Fibroblast of mammary gland (primary cell): ENCODE results near the gene NBPF4.

Experiments
- DNase-seq: peaks from one replicate; pipeline ENCODE4 v3.0.0-alpha.2; 2010; ENCODE audit warnings: low read depth
- H3K4me3 ChIP-seq: 2 replicates; pipeline ENCODE4 v1.5.1; 2011; ENCODE audit warnings: low read depth, mild to moderate bottlenecking, low read length, moderate library complexity; ENCODE audit not compliant: control insufficient read depth
- TF ChIP-seq, protein P1 (sequence below): conservative IDR thresholded peaks from 2 replicates; pipeline ENCODE4 v1.5.1; 2011; ENCODE audit warnings: low read depth, low read length, inconsistent platforms; ENCODE audit not compliant: control insufficient read depth, insufficient read depth

The NBPF4 gene

DNA sequence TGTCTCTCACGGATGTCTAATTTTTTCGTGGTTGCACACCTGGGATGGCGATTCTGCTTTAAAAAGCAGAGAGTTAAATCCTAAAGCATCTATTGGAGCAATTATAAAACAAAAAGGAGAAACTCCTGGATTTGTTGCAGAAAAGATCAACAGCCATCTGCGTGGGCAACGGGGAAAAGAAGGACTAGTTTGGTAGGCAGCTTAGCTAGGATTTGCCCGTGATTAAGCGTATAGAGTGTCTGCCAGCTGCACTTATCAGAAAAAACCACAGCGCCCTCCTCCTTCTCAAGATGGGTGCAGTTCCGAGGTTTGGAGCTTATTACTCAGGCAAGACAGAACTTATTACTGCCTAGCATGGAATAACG, 43.2 kb downstream of the NBPF4 start:
- TF ChIP-seq, protein P1, sequence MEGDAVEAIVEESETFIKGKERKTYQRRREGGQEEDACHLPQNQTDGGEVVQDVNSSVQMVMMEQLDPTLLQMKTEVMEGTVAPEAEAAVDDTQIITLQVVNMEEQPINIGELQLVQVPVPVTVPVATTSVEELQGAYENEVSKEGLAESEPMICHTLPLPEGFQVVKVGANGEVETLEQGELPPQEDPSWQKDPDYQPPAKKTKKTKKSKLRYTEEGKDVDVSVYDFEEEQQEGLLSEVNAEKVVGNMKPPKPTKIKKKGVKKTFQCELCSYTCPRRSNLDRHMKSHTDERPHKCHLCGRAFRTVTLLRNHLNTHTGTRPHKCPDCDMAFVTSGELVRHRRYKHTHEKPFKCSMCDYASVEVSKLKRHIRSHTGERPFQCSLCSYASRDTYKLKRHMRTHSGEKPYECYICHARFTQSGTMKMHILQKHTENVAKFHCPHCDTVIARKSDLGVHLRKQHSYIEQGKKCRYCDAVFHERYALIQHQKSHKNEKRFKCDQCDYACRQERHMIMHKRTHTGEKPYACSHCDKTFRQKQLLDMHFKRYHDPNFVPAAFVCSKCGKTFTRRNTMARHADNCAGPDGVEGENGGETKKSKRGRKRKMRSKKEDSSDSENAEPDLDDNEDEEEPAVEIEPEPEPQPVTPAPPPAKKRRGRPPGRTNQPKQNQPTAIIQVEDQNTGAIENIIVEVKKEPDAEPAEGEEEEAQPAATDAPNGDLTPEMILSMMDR: peak; percentile 33
- H3K4me3 ChIP-seq: peak overlapping the region; percentile 86
- peak; percentile 84 for DNase-seq

DNA sequence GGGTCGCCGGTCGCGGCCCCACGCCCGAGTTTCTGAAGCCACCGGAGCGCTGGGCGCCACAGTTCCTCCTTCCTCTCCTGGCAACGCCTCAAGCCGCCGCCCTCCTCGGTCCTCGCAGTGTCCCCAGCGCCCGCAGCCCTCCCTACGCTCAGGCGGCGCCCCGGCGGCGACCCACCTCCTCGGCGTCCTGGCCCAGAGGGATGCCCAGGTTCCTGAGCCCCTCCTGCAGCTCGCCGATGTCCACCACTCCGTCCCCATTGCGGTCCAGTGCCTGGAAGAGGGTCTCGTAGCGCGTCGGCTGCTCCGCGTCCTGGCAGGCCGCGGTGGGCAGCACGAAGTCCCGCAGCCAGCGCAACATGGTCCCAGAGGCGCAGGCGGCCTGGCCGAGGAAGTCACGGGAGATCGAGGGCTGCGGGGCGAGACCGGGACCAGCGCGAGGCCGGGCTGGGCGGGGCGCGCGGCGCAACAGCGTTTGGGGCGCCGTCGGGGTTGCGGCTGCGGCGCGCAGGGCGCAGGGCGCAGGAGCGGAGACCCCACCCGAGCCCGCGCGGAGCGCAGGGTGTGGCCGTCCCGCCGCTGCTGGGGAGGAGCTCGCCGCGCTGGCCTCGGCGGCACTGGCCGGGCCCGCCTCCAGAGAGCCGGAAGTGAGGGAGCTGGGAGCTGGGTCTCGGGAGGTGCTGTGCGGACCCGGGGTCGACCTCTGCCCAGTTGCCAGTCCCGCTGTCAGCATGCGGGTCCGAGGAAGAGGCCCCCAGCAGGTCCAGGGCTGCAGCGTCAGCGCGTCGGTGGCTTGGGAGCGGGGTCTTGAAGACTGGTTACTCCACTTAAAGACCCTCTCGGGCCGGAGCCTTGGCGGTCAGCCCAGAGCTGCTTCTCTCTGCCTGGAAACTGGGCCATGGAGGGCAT, 43.8 kb downstream of the NBPF4 start, which contains the start of gene SLC25A24:
Gene SLC25A24, minus strand, starts transcription at position 563 of the 906 bp plus-strand sequence. Its CDS starts 205 bp downstream, at position 358.
- TF ChIP-seq, protein P1: no peak
- peak; percentile 62 for DNase-seq
- H3K4me3 ChIP-seq: peak within 1 kb of the TSS; percentile 86

DNA sequence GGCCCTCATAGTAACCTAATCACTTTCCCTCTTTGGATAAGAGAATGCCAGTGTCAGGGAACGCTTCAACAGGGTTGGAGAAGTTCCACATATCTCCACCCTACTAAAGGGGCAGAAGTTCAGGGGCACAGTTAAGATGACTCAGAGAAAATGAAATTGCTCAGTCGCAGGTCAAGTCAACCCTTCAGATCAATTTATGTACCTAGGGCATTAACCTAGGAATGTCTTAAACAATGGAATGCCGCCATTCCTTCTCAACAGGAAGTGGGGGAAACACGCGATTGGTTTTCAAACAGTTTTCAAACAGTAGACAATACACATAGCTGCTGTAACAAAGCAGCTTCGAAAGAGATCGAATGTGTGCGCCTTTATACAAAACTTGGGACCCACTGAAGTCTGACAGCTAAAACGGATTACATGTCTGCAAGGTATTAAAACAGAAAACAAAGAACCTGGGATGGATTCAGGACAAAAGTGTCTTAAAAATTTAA, 44.6 kb downstream of the NBPF4 start:
- peak overlapping the region; percentile 78 for H3K4me3 ChIP-seq
- DNase-seq: peak; percentile 31
- TF ChIP-seq, protein P1: no peak

DNA sequence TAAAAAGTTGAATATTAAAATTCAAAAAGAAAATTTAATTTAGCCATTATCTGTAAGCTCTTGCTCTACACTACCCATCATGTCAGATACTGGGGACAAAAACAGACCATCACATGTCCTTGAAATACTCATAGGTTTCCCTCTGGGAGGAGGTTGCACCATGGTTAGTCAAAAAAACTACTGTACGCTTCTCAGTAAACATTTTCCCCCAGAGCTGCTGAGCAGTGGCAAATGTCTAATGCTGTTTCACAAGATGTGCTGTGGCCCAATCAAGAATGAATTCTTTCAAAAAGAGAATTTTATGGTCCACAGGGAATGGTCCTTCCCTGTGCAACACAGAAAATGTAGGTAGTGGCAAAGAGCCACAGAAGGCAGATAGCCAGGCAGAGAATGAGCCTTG, 49.8 kb downstream of the NBPF4 start:
- TF ChIP-seq, protein P1: no peak
- peak; percentile 22 for DNase-seq
- no peak overlapping the region for H3K4me3 ChIP-seq

DNA sequence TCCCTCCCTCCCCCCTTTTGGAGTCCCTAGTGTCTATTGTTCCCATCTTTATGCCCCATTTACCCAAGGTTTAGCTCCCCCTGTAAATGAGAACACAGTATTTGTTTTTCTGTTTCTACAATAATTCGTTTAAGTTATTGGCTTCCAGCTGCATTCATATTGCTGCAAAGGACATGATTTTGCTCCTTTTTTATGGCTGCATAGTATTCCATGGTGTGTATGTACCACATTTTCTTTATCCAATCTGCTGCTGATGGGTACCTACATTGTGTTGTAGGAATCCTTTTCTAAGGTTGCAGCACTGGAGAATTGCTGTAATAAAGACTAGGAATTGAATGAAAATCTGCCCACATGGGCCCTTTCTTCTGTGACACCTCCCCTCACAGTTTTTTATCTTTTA, 50.5 kb downstream of the NBPF4 start:
- H3K4me3 ChIP-seq: no peak overlapping the region
- TF ChIP-seq, protein P1: no peak
- DNase-seq: no peak

DNA sequence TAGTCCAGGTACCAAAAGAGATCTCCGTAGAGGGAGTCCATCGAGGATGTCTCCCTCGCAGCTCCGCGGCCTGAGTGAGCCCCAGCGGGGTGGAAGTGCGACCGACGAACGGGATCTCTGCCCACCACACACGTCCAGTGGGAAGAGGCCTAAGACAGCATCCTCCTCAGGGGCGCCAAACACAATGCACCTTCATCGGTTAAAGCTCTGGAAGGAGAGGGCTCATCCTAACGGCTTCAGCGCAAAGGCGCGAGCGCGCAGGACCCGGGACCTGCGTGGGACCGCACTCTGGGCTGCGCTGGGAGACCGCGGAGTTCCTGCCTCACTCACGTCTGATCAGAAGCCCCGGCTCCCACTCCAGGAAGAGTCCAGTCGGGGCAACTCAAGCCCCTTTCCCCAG, 51.3 kb downstream of the NBPF4 start:
- no peak for DNase-seq
- no peak overlapping the region for H3K4me3 ChIP-seq
- TF ChIP-seq, protein P1: no peak
